GM23338 (cell line): ENCODE results near the gene STPG1. TPM values are rescaled to one million over a fixed set of nuclear protein-coding genes. Genes with fewer than 3 reads are reported as not detected.

ENCODE experiments used
- ATAC-seq: fragments of 200-7000 bp; cut with Tn5 transposase; 3 replicates; pipeline ENCODE4 v1.9.1; 2020
- DNase-seq: peaks from one replicate; pipeline ENCODE4 v3.0.0-alpha.2; 2015; ENCODE audit warnings: low spot score
- H2AFZ ChIP-seq: fragments of 200-600 bp; sonication (generic); 2 replicates; pipeline ENCODE4 v1.8.0; 2016; ENCODE audit warnings: antibody characterized with exemption, mild to moderate bottlenecking, moderate library complexity
- H3F3A ChIP-seq: fragments of 200-600 bp; sonication (generic); replicated peaks from 2 replicates; pipeline ENCODE4 v1.8.0; 2017; ENCODE audit warnings: antibody characterized with exemption, mixed run types, low read depth
- H3K27ac ChIP-seq: fragments of 200-600 bp; sonication (generic); 2 replicates; pipeline ENCODE4 v1.6.1; 2016; ENCODE audit warnings: low read depth
- H3K27me3 ChIP-seq: fragments of 200-600 bp; sonication (generic); 2 replicates; pipeline ENCODE4 v1.8.0; 2016; ENCODE audit warnings: mild to moderate bottlenecking, mixed run types, moderate library complexity; ENCODE audit not compliant: insufficient read depth
- H3K36me3 ChIP-seq: fragments of 200-600 bp; sonication (generic); 2 replicates; pipeline ENCODE4 v1.8.0; 2016; ENCODE audit warnings: mild to moderate bottlenecking; ENCODE audit not compliant: insufficient read depth
- H3K4me1 ChIP-seq: fragments of 200-600 bp; sonication (generic); 2 replicates; pipeline ENCODE4 v1.8.0; 2016; ENCODE audit warnings: mild to moderate bottlenecking, moderate library complexity; ENCODE audit not compliant: insufficient read depth
- H3K4me2 ChIP-seq: fragments of 200-600 bp; sonication (generic); 2 replicates; pipeline ENCODE4 v1.7.1; 2017; ENCODE audit warnings: mixed run types
- H3K4me3 ChIP-seq: fragments of 200-600 bp; sonication (generic); 2 replicates; pipeline ENCODE4 v1.6.1; 2016; ENCODE audit warnings: mixed run types
- H3K79me2 ChIP-seq: fragments of 200-600 bp; sonication (generic); replicated peaks from 2 replicates; pipeline ENCODE4 v1.8.0; 2017; ENCODE audit warnings: mild to moderate bottlenecking; ENCODE audit not compliant: insufficient read depth
- H3K9me2 ChIP-seq: fragments of 200-600 bp; sonication (generic); 2 replicates; pipeline ENCODE4 v1.8.0; 2017; ENCODE audit not compliant: insufficient read depth
- H4K20me1 ChIP-seq: fragments of 200-600 bp; sonication (generic); replicated peaks from 2 replicates; pipeline ENCODE4 v1.8.0; 2017; ENCODE audit warnings: mild to moderate bottlenecking; ENCODE audit not compliant: insufficient read depth
- H3K27ac Mint-ChIP-seq: 2 replicates; pipeline ENCODE4 v1.8.0; 2020; ENCODE audit warnings: inconsistent platforms, mild to moderate bottlenecking, moderate library complexity, mixed read lengths
- H3K27me3 Mint-ChIP-seq: 3 replicates; pipeline ENCODE4 v1.8.0; 2022; ENCODE audit warnings: low read depth, mild to moderate bottlenecking, moderate library complexity, mixed read lengths, inconsistent platforms; ENCODE audit not compliant: insufficient read depth, poor library complexity
- H3K36me3 Mint-ChIP-seq: 3 replicates; pipeline ENCODE4 v1.8.0; 2021; ENCODE audit warnings: low read depth, mild to moderate bottlenecking, inconsistent platforms, moderate library complexity, mixed read lengths
- H3K4me1 Mint-ChIP-seq: 3 replicates; pipeline ENCODE4 v1.8.0; 2020; ENCODE audit warnings: mild to moderate bottlenecking, inconsistent platforms, mixed read lengths
- H3K4me3 Mint-ChIP-seq: 3 replicates; pipeline ENCODE4 v1.8.0; 2021; ENCODE audit warnings: moderate library complexity, mild to moderate bottlenecking, inconsistent platforms, mixed read lengths
- H3K9me3 Mint-ChIP-seq: 3 replicates; pipeline ENCODE4 v1.8.0; 2020; ENCODE audit warnings: moderate library complexity, mild to moderate bottlenecking, inconsistent platforms, mixed read lengths
- CREB1 ChIP-seq: fragments of 250-450 bp; sonication (Bioruptor Pico); IDR thresholded peaks from 2 replicates; pipeline ENCODE4 v1.5.0; 2020; ENCODE audit warnings: low read depth, mild to moderate bottlenecking, moderate library complexity
- REST ChIP-seq: IDR thresholded peaks from one replicate; pipeline ENCODE4 v1.6.1; 2018; ENCODE audit warnings: antibody characterized with exemption; ENCODE audit not compliant: unreplicated experiment
- ZNF462 ChIP-seq: fragments of 250-450 bp; sonication (Bioruptor Pico); IDR thresholded peaks from 2 replicates; pipeline ENCODE4 v1.5.0; 2020; ENCODE audit warnings: mild to moderate bottlenecking, moderate library complexity
- polyA plus RNA-seq: library from polyadenylated mRNA; unstranded; fragments of >200 nt; fragmentation: Nextera tagmentation; extraction: Ambion mirVana; gene quantifications from 2 replicates; pipeline ENCODE4 v1.2.1, GENCODE V29; 2016
- total RNA-seq: library from RNA; depleted of rRNA; stranded (reverse); fragments of >200 nt; shearing (Covaris generic); gene quantifications from 2 replicates; pipeline ENCODE4 v1.2.3, GENCODE V29; 2014

The STPG1 gene
- total and polyA plus RNA-seq, 2 experiments from 2014 or later, result 8.2 to 11.4 TPM

- H3K79me2 ChIP-seq, result no peaks in the 10 kb centered on the region
- no peak overlapping the region for H3K4me2 ChIP-seq
- H4K20me1 ChIP-seq, result no peaks in the 10 kb centered on the region
- no peaks in the 10 kb centered on the region for H3K36me3 ChIP-seq
- H3K27ac Mint-ChIP-seq, result no peak overlapping the region
- ATAC-seq, result peak; percentile 31; the same call in 1 of the 3 replicates
- H3K27me3 Mint-ChIP-seq, result peaks cover 2% of the 10 kb centered on the region
- no peaks in the 10 kb centered on the region for H3K27me3 ChIP-seq
- H3K9me2 ChIP-seq, result no peaks in the 10 kb centered on the region
- no peak overlapping the region for H3K27ac ChIP-seq
- TF ChIP-seq REST (no peak), ZNF462 (CRISPR knock-in tag) (no peak), CREB1 (CRISPR knock-in tag) (no peak)
- no peak for DNase-seq
- no peak overlapping the region for H3K4me3 ChIP-seq
- H3K9me3 Mint-ChIP-seq, result no peaks in the 10 kb centered on the region
- no peak overlapping the region for H2AFZ ChIP-seq
- H3K36me3 Mint-ChIP-seq, result no peaks in the 10 kb centered on the region
- H3K4me1 ChIP-seq, result no peaks in the 10 kb centered on the region
- H3K4me1 Mint-ChIP-seq, result peaks cover 6% of the 10 kb centered on the region; the same call in 1 of the 3 replicates
- H3K4me3 Mint-ChIP-seq, result no peak overlapping the region
- no peaks in the 10 kb centered on the region for H3F3A ChIP-seq
Measured at GRCh38 chr1:24363994-24364393, 49.6 kb downstream of the STPG1 start.
